22Rv1 (cell line): ENCODE measurements around the gene DNAJC2.

Source experiments
- ZFX ChIP-seq: fragments of 450-650 bp; IDR thresholded peaks from 2 replicates; pipeline ENCODE4 v1.6.1; 2017; ENCODE audit warnings: antibody characterized with exemption, borderline replicate concordance
- TF ChIP-seq, protein P1 (sequence below): fragments of 450-650 bp; IDR thresholded peaks from 2 replicates; pipeline ENCODE4 v1.5.1; 2017; ENCODE audit warnings: mild to moderate bottlenecking

DNA sequence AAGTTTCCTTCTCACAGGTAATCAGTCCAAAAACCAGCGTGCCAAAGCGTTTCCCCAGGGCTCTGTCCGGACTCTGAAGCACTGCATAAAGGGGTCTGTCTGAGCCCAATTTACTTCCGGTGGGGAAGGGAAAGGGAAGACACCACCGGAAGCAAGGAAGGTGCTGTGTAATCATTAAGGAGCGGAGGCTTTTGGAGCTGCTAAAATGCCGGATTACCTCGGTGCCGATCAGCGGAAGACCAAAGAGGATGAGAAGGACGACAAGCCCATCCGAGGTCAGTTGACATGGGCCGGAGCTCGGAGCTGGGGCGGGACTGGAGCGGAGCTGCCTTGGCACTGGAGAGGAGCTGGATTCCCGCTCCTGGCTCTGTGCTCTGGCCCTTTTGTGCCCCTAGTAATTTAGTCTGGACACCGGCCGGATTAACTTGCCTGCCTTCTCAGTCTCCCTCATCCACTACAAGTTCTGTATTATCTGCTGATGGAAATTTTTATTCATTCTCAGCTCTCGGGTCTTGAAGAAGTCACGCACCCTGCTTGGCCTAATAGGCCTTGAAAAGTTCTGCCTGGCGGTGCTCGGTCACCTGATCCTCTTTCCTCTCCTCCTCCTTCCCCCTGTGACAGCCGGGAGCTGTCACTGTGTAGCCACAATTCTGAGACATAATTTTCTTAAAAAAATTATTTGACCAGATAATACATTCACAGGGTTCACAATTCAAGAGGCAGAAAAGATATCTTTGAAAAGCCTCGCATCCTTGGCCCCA, 3.1 kb upstream of the DNAJC2 start, which contains the start of gene PSMC2:
- TF ChIP-seq, protein P1, sequence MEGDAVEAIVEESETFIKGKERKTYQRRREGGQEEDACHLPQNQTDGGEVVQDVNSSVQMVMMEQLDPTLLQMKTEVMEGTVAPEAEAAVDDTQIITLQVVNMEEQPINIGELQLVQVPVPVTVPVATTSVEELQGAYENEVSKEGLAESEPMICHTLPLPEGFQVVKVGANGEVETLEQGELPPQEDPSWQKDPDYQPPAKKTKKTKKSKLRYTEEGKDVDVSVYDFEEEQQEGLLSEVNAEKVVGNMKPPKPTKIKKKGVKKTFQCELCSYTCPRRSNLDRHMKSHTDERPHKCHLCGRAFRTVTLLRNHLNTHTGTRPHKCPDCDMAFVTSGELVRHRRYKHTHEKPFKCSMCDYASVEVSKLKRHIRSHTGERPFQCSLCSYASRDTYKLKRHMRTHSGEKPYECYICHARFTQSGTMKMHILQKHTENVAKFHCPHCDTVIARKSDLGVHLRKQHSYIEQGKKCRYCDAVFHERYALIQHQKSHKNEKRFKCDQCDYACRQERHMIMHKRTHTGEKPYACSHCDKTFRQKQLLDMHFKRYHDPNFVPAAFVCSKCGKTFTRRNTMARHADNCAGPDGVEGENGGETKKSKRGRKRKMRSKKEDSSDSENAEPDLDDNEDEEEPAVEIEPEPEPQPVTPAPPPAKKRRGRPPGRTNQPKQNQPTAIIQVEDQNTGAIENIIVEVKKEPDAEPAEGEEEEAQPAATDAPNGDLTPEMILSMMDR, result no peak
- TF ChIP-seq ZFX, result no peak
